ENCODE results near the gene RANBP9. TPM values are rescaled to one million over a fixed set of nuclear protein-coding genes. Genes with fewer than 3 reads are reported as not detected.

The RANBP9 gene
- total RNA-seq, 1 donor: 53.9 TPM

- H3K79me2 ChIP-seq (ENCODE audit: insufficient read depth, low read length): no peaks in the 10 kb centered on the region
- H3K27ac ChIP-seq (ENCODE audit: low read depth, low read length): no peak overlapping the region
- DNase-seq (ENCODE audit: insufficient read length, low spot score, missing footprints): no peak
- H3K36me3 ChIP-seq (ENCODE audit: insufficient read depth, low read length): no peaks in the 10 kb centered on the region
- H3K4me2 ChIP-seq (ENCODE audit: insufficient read depth, low read length): no peak overlapping the region
- H2AFZ ChIP-seq (ENCODE audit: low read length): no peak overlapping the region
- H3K9me3 ChIP-seq (ENCODE audit: low read depth, low read length): no peaks in the 10 kb centered on the region
- no peak overlapping the region for H3K4me3 ChIP-seq (ENCODE audit: insufficient read depth, low read length)
- H4K20me1 ChIP-seq (ENCODE audit: insufficient read depth, low read length): no peaks in the 10 kb centered on the region
- H3K4me1 ChIP-seq (ENCODE audit: insufficient read depth, low read length): no peaks in the 10 kb centered on the region
- H3K27me3 ChIP-seq (ENCODE audit: insufficient read depth, low read length): no peaks in the 10 kb centered on the region
- TF ChIP-seq, protein P1, sequence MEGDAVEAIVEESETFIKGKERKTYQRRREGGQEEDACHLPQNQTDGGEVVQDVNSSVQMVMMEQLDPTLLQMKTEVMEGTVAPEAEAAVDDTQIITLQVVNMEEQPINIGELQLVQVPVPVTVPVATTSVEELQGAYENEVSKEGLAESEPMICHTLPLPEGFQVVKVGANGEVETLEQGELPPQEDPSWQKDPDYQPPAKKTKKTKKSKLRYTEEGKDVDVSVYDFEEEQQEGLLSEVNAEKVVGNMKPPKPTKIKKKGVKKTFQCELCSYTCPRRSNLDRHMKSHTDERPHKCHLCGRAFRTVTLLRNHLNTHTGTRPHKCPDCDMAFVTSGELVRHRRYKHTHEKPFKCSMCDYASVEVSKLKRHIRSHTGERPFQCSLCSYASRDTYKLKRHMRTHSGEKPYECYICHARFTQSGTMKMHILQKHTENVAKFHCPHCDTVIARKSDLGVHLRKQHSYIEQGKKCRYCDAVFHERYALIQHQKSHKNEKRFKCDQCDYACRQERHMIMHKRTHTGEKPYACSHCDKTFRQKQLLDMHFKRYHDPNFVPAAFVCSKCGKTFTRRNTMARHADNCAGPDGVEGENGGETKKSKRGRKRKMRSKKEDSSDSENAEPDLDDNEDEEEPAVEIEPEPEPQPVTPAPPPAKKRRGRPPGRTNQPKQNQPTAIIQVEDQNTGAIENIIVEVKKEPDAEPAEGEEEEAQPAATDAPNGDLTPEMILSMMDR (IDR thresholded peaks at IDR 0.05; ENCODE audit: extremely low read depth, low read depth, low read length): no peak
These were observed 6.5 kb upstream of the RANBP9 start for GRCh38 chr6:13718123-13718458.

GRCh38 chr6:13716955-13717295 is 5.3 kb upstream of the RANBP9 start:
- Histone ChIP-seq H3K79me2 (ENCODE audit: insufficient read depth, low read length) (no peaks in the 10 kb centered on the region), H4K20me1 (ENCODE audit: insufficient read depth, low read length) (no peaks in the 10 kb centered on the region), H2AFZ (ENCODE audit: low read length) (no peak overlapping the region), H3K4me3 (ENCODE audit: insufficient read depth, low read length) (no peak overlapping the region), H3K36me3 (ENCODE audit: insufficient read depth, low read length) (no peaks in the 10 kb centered on the region), H3K4me1 (ENCODE audit: insufficient read depth, low read length) (peaks cover 7% of the 10 kb centered on the region), H3K4me2 (ENCODE audit: insufficient read depth, low read length) (no peak overlapping the region), H3K27me3 (ENCODE audit: insufficient read depth, low read length) (no peaks in the 10 kb centered on the region), H3K27ac (ENCODE audit: low read depth, low read length) (no peak overlapping the region), H3K9me3 (ENCODE audit: low read depth, low read length) (no peaks in the 10 kb centered on the region)
- TF ChIP-seq, protein P1 (IDR thresholded peaks at IDR 0.05; ENCODE audit: extremely low read depth, low read depth, low read length): no peak
- DNase-seq (ENCODE audit: insufficient read length, low spot score, missing footprints): no peak

DNA sequence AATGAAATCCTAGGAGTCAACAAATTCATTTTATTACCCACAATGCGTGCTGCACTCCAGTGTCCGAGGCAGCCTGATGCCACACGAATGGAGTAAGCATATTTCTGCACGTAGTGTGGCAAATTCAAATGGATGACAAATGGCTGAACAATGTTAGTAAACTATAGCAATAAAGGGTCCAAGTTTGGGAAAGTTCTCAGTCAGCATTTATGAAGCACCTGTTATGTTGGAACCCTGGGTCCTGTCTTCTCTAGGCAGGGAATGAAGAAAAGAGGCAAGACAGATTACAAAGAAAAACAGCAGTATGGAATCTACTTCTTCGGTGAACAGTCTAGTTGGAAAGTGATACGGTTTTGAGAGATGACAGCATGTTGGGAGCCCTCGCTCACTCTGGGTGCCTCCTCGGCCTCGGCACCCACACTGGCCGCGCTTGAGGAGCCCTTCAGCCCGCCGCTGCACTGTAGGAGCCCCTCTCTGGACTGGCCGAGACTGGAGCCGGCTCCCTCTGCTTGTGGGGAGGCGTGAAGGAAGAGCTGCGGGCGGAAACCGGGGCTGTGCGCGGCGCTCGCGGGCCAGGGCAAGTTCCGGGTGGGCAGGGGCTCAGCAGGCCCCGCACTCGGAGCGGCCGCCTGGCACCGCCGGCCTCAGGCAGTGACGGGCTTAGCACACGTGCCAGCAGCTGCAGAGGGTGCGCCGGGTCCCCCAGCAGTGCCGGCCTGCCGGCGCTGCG is 4.8 kb upstream of the RANBP9 start:
- TF ChIP-seq, protein P1 (IDR thresholded peaks at IDR 0.05; ENCODE audit: extremely low read depth, low read depth, low read length): no peak
- Histone ChIP-seq H3K4me2 (ENCODE audit: insufficient read depth, low read length) (no peak overlapping the region), H3K4me3 (ENCODE audit: insufficient read depth, low read length) (no peak overlapping the region), H4K20me1 (ENCODE audit: insufficient read depth, low read length) (no peaks in the 10 kb centered on the region), H3K4me1 (ENCODE audit: insufficient read depth, low read length) (peaks cover 7% of the 10 kb centered on the region), H3K79me2 (ENCODE audit: insufficient read depth, low read length) (no peaks in the 10 kb centered on the region), H3K9me3 (ENCODE audit: low read depth, low read length) (no peaks in the 10 kb centered on the region), H3K27ac (ENCODE audit: low read depth, low read length) (no peak overlapping the region), H3K36me3 (ENCODE audit: insufficient read depth, low read length) (no peaks in the 10 kb centered on the region), H2AFZ (ENCODE audit: low read length) (no peak overlapping the region), H3K27me3 (ENCODE audit: insufficient read depth, low read length) (no peaks in the 10 kb centered on the region)
- DNase-seq (ENCODE audit: insufficient read length, low spot score, missing footprints): no peak

- Histone ChIP-seq H3K9me3 (ENCODE audit: low read depth, low read length) (no peaks in the 10 kb centered on the region), H3K27ac (ENCODE audit: low read depth, low read length) (no peak overlapping the region), H2AFZ (ENCODE audit: low read length) (no peak overlapping the region), H3K36me3 (ENCODE audit: insufficient read depth, low read length) (no peaks in the 10 kb centered on the region), H3K79me2 (ENCODE audit: insufficient read depth, low read length) (peaks cover 5% of the 10 kb centered on the region), H3K4me1 (ENCODE audit: insufficient read depth, low read length) (peaks cover 7% of the 10 kb centered on the region), H4K20me1 (ENCODE audit: insufficient read depth, low read length) (peaks cover 1% of the 10 kb centered on the region), H3K4me2 (ENCODE audit: insufficient read depth, low read length) (no peak overlapping the region), H3K27me3 (ENCODE audit: insufficient read depth, low read length) (no peaks in the 10 kb centered on the region), H3K4me3 (ENCODE audit: insufficient read depth, low read length) (no peak overlapping the region)
- DNase-seq (ENCODE audit: insufficient read length, low spot score, missing footprints): no peak
- TF ChIP-seq, protein P1 (IDR thresholded peaks at IDR 0.05; ENCODE audit: extremely low read depth, low read depth, low read length): no peak
These were observed 3.8 kb upstream of the RANBP9 start for GRCh38 chr6:13715444-13715883.
